Stimulated activated CD4-positive, alpha-beta T cell treated with anti-CD3 and anti-CD28 coated beads, Interleukin-2, amount 100 ng/mL, for 24 hours (primary cell): ENCODE data around the gene WIPF3.
A peak's percentile ranks its signal among the peaks of the same experiment; 100 is the strongest.

Experiments
- DNase-seq, 2 donors: peaks; one replicate each; pipeline ENCODE4 v3.0.0-alpha.2; 2020

The WIPF3 gene, protein sequence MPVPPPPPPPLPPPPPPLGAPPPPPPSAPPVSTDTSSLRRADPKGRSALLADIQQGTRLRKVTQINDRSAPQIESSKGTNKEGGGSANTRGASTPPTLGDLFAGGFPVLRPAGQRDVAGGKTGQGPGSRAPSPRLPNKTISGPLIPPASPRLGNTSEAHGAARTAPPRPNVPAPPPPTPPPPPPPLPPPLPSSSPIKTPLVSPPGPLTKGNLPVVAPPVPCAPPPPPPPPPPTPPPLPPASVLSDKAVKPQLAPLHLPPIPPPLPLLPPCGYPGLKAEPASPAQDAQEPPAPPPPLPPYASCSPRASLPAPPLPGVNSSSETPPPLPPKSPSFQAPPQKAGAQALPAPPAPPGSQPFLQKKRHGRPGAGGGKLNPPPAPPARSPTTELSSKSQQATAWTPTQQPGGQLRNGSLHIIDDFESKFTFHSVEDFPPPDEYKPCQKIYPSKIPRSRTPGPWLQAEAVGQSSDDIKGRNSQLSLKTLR

DNA sequence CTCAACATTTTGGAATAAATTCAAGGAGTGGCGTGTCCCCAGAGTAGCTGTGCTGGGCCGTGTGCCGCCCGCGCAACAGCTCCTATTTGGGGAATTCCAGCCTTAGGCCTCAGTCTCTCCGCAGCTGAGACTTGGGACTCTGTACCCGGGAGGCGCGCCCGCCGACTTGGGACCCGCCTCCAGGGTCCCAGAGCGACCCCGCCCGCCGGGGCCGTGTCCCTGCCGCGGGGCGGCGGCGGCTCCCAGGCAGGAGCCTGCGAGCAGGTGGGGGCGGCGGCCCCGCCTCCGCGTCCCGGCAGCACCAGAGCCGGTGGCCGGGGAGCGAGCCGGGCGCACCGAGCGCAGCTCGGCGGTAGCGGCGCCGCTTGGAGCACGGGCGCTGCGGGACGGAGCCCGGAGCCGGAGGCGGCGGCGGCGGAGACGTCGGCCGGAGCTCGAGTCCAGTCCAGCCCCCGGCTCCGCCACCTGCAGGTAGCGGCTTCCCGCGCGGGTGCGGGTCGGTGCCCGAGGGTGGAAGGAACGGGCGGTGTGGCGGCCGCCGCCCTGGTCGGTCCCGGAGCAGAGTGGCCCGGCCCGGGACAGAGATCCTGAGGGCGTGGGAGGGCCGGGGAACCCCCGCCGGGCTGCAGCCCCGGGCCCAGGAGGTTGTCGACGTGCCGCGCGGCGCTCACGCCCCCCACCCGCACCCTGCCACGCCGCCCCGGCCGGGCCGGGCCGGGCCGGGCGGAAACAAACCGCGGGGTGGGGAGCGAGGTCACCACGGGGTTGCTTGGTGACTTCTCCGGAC is at the start of gene WIPF3:
Gene WIPF3 (plus strand): TSS at position 301 of the 787 bp plus-strand sequence. CDS start 28,217 bp downstream, outside the sequence.
- DNase-seq = peak in 1 of 2 donors; percentile 10

- no peak for DNase-seq
These were observed 43.0 kb upstream of the WIPF3 start for GRCh38 chr7:29763266-29763665.

GRCh38 chr7:29764227-29764626 is 42.1 kb upstream of the WIPF3 start:
- DNase-seq = no peak

DNA sequence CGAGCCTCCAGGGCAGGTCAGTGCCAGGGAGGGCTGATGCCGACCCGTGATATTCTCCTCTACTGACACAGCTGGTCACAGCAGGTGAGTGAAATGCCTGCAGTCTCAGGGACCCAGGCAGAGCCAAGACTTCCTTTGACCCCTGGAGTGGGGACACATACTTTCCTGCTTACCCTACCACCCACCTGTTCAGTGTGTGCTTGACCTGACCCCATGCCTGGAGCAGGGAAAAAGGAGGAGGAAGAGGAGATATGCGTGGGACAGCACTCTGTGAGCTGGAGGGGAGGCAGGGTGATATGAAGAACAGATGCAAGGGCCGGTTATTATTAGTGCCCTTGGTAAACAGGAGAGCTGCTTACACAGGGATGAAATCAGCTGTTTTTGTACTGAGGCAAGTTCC is 40.8 kb upstream of the WIPF3 start:
- no peak for DNase-seq

DNA sequence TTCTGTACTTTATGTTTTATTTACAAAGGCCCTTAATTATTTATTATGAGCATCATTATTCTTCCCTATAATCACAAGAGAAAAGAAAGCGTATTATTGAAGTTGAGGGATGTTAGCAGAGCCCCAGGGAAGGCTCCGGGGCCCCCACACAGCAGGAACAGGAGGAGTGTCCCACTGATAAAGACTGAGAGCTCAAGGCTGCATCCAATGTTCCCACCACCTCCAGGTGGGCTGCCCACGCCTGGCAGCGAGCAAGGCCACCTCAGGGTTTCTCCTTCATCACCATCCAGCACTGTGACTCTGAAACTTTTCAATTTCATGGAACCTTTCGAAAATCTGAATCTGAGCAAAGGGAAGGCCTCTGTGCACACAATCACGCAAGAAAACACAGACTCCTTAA is 35.9 kb upstream of the WIPF3 start:
- no peak for DNase-seq

- DNase-seq = no peak
These were observed 35.1 kb upstream of the WIPF3 start for GRCh38 chr7:29771081-29771816.

GRCh38 chr7:29779017-29779416 is 27.3 kb upstream of the WIPF3 start:
- DNase-seq = no peak

- no peak for DNase-seq
These were observed 26.0 kb upstream of the WIPF3 start for GRCh38 chr7:29780346-29780745.

DNA sequence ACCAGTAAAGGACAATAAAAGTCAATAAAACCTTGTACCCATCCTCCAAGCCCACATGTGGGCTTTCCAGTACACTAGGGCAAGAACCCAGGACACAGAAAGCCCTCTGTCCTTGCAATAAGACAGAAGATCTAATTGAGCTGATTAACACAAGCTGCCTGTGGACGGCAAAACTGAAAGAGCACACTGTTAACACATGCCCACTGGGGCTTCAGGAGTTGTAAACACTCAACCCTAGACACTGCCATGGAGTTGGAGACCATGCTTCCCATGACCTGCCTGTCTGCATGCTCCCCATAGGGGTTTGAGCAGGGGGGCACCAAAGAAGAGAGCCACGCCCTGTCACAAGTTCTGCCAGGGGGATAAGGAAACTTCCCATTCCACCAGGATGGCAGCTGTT is 22.6 kb upstream of the WIPF3 start:
- no peak for DNase-seq

GRCh38 chr7:29793507-29793906 is 12.8 kb upstream of the WIPF3 start:
- DNase-seq = no peak

- DNase-seq = no peak
These were observed 11.2 kb upstream of the WIPF3 start for GRCh38 chr7:29794959-29795629.

- DNase-seq = no peak
These were observed 10.4 kb upstream of the WIPF3 start for GRCh38 chr7:29795696-29796580.

- DNase-seq = no peak
These were observed 9.0 kb upstream of the WIPF3 start for GRCh38 chr7:29797112-29797944.

- DNase-seq = no peak
These were observed 7.9 kb upstream of the WIPF3 start for GRCh38 chr7:29798422-29798821.

- no peak for DNase-seq
These were observed 4.4 kb upstream of the WIPF3 start for GRCh38 chr7:29801929-29802328.

GRCh38 chr7:29805031-29805430 is 1.3 kb upstream of the WIPF3 start:
- DNase-seq = no peak

- no peak for DNase-seq
These were observed 461 bp upstream of the WIPF3 start for GRCh38 chr7:29805886-29806207.

GRCh38 chr7:29806995-29807841 is 910 bp downstream of the WIPF3 start:
- DNase-seq = no peak

- no peak for DNase-seq
These were observed 1.9 kb downstream of the WIPF3 start for GRCh38 chr7:29808075-29808801.
